ENCODE data around the gene PTEN. TPM values are rescaled to one million over a fixed set of nuclear protein-coding genes. Genes with fewer than 3 reads are reported as not detected.
"Not testable (repeated sequence)": the region's sequence is repeated elsewhere in the genome, so short reads cannot be mapped to it uniquely, and the experiment has no call there.

The PTEN gene
- total RNA-seq, 4 donors from 2014 or later, result 90.8 to 146 (median 112) TPM

GRCh38 chr10:87875929-87876571, 12.6 kb downstream of the PTEN start:
- peaks cover 0 to 93% (median 10%) of the 10 kb centered on the region in 3 donors for H3K4me1 ChIP-seq
- no peaks in the 10 kb centered on the region for H3K9me3 ChIP-seq
- no peak overlapping the region for H3K27ac ChIP-seq
- H3K4me3 ChIP-seq, result no peak overlapping the region
- ATAC-seq, result no peak
- 27 to 37% methylated on average over 4 of the region's 4 CpGs for WGBS, 2 donors (ENCODE audit: low coverage in 1 of 2)
- no peaks in the 10 kb centered on the region for H3K36me3 ChIP-seq
- no peak for TF ChIP-seq POLR2A (IDR thresholded peaks at IDR 0.05)
- no peaks in the 10 kb centered on the region for H3K27me3 ChIP-seq

DNA sequence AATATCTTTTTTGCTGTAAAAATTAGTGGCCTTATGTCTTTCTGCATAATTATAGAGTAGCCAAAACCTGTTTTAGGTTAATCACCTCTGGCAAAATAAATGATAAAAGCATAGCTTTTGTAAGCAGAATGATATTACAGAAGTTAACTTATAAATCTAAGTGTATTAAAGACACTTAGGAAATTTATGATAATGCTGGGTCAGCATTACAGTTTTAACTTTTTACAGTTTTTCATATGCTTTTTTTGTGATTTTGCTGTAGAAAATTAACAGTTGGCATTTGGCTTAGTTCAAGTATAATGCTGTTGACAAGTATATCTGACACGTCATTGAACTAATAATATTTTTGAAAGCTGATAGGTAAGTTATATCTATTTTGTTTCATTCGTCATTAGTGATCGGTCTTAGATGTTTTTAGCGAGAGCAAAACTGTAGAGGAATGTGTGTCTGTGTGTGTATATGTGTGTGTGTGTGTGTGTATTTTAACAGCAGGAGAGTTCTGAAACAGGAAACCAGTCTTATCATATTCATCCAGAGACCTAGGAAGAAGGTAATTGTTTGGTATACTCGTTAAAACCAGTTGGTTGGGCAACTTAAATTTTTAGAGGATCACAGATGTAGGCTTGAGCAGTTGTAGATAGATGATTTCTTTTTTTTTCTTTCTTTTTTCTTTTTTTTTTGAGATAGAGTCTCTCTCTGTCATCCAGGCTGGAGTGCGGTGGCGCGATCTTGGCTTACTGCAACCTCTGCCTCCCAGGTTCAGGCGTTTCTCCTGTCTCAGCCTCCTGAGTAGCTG, 15.4 kb downstream of the PTEN start:
- no peaks in the 10 kb centered on the region for H3K36me3 ChIP-seq
- no peak for TF ChIP-seq EP300 (IDR thresholded peaks at IDR 0.05)
- TF ChIP-seq POLR2A (IDR thresholded peaks at IDR 0.05), result no peak
- no peak for TF ChIP-seq POLR2AphosphoS5 (IDR thresholded peaks at IDR 0.05)
- TF ChIP-seq, protein P1, sequence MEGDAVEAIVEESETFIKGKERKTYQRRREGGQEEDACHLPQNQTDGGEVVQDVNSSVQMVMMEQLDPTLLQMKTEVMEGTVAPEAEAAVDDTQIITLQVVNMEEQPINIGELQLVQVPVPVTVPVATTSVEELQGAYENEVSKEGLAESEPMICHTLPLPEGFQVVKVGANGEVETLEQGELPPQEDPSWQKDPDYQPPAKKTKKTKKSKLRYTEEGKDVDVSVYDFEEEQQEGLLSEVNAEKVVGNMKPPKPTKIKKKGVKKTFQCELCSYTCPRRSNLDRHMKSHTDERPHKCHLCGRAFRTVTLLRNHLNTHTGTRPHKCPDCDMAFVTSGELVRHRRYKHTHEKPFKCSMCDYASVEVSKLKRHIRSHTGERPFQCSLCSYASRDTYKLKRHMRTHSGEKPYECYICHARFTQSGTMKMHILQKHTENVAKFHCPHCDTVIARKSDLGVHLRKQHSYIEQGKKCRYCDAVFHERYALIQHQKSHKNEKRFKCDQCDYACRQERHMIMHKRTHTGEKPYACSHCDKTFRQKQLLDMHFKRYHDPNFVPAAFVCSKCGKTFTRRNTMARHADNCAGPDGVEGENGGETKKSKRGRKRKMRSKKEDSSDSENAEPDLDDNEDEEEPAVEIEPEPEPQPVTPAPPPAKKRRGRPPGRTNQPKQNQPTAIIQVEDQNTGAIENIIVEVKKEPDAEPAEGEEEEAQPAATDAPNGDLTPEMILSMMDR (IDR thresholded peaks at IDR 0.05), result no peak
- no peak overlapping the region for H3K4me3 ChIP-seq
- ATAC-seq, result no peak
- WGBS, 2 donors (ENCODE audit: low coverage in 1 of 2), result 72 to 78% methylated on average over 6 to 7 of the region's 9 CpGs
- H3K27ac ChIP-seq, result no peak overlapping the region
- H3K27me3 ChIP-seq, result no peaks in the 10 kb centered on the region
- H3K4me1 ChIP-seq, result peaks cover 0 to 87% (median 4%) of the 10 kb centered on the region in 3 donors
- H3K9me3 ChIP-seq, result no peaks in the 10 kb centered on the region

GRCh38 chr10:87880336-87880735, 16.9 kb downstream of the PTEN start:
- no peaks in the 10 kb centered on the region for H3K9me3 ChIP-seq
- TF ChIP-seq POLR2A (IDR thresholded peaks at IDR 0.05), result no peak
- no peak for TF ChIP-seq EP300 (IDR thresholded peaks at IDR 0.05)
- TF ChIP-seq, protein P1 (IDR thresholded peaks at IDR 0.05), result no peak
- TF ChIP-seq POLR2AphosphoS5 (IDR thresholded peaks at IDR 0.05), result no peak
- no peak overlapping the region for H3K4me3 ChIP-seq
- H3K4me1 ChIP-seq, result peaks cover 0 to 82% (median under 1%) of the 10 kb centered on the region in 3 donors
- H3K36me3 ChIP-seq, result no peaks in the 10 kb centered on the region
- H3K27ac ChIP-seq, result no peak overlapping the region
- no peaks in the 10 kb centered on the region for H3K27me3 ChIP-seq
- ATAC-seq, result no peak

DNA sequence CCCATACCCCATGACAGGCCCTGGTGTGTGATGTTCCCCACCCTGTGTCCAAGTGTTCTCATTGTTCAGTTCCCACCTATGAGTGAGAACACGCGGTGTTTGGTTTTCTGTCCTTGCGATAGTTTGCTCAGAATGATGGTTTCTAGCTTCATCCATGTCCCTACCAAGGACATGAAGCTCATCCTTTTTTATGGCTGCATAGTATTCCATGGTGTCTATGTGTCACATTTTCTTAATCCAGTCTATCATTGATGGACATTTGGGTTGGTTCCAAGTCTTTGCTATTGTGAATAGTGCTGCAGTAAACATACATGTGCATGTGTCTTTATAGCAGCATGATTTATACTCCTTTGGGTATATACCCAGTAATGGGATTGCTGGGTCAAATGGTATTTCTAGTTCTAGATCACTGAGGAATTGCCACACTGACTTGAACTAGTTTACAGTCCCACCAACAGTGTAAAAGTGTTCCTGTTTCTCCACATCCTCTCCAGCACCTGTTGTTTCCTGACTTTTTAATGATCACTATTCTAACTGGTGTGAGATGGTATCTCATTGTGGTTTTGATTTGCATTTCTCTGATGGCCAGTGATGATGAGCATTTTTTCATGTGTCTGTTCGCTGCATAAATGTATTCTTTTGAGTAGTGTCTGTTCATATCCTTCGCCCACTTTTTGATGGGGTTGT, 18.1 kb downstream of the PTEN start:
- not testable (repeated sequence) for H3K27me3 ChIP-seq, H3K4me3 ChIP-seq, H3K9me3 ChIP-seq, H3K36me3 ChIP-seq, ATAC-seq, H3K27ac ChIP-seq
- WGBS, 2 donors (ENCODE audit: low coverage in 1 of 2), result 94% methylated on average over 2 to 4 of the region's 5 CpGs
- peaks cover 0 to 71% (median 0%) of the 10 kb centered on the region in 3 donors for H3K4me1 ChIP-seq

DNA sequence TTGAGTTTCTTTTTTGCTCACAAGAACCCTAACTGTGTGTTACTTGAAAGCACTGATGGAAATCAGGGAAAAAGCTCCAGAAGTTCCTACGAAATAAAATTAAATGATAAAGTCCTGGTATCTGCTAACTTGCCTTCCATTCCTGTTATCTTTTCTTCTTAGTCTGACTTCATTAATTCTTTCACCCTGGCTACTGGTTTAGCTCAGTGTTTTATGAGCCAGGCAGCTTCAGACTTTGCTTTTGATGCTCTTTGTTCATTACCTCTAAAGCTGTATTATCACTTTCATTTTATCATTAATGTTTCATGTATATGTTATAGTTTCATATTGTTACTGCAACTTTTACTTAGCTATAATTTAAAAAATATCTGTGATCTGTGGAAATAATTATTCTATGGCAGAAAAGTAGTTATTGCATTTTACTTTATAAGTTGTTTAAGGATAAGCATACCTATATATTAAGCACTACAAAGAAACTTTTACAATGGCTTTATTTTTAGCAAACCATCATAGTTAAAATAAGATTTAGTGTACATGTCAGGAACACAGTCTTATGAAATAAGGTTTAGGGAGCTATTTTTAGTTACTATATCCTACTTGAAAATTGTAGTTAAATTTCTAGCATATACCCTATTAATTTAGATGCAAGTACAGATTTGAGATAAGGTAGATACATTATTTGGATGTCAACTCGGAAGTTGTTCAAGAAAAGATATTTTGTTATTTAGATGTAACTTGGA, 19.3 kb downstream of the PTEN start:
- H3K27ac ChIP-seq, result no peak overlapping the region
- no peak overlapping the region for H3K4me3 ChIP-seq
- peaks cover 0 to 60% (median 0%) of the 10 kb centered on the region in 3 donors for H3K4me1 ChIP-seq
- TF ChIP-seq, protein P1 (IDR thresholded peaks at IDR 0.05), result no peak
- TF ChIP-seq POLR2AphosphoS5 (IDR thresholded peaks at IDR 0.05) (no peak), EP300 (IDR thresholded peaks at IDR 0.05) (no peak), POLR2A (IDR thresholded peaks at IDR 0.05) (no peak)
- no peak for ATAC-seq
- no peaks in the 10 kb centered on the region for H3K27me3 ChIP-seq
- peaks cover 5 to 18% of the 10 kb centered on the region in 2 donors for H3K36me3 ChIP-seq
- H3K9me3 ChIP-seq, result no peaks in the 10 kb centered on the region
- 80 to 83% methylated on average over 2 of the region's 2 CpGs for WGBS, 2 donors (ENCODE audit: low coverage in 1 of 2)

Data from gastroesophageal sphincter (tissue), 4 donors.